GM19463 (cell line): ENCODE measurements around the gene ANK3.

ENCODE experiments used
- ATAC-seq: cut with Tn5 transposase; IDR thresholded peaks from one replicate; pipeline ENCODE4 v1.9.1; 2021; ENCODE audit warnings: mild to moderate bottlenecking, moderate library complexity; ENCODE audit not compliant: unreplicated experiment

ANK3 gene

DNA sequence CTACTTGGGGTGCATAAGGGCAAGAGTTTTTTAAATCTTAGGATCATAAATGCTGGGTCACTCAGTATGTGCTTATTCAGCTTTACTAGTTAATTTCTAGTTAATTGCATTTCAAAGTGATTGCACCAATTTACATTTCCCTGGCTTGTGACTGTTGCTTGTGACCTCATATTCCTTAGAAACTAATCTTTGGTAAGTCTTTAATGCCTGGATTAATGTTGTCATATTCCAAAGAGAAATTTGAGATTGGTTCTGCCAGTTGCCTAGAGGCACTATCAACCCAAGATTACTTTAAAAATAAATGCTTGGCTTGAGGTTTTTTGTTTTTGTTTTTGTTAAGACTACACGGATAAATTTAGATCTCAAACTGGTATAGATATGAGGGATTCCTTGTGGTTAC, 103.1 kb downstream of the ANK3 start:
- no peak for ATAC-seq

DNA sequence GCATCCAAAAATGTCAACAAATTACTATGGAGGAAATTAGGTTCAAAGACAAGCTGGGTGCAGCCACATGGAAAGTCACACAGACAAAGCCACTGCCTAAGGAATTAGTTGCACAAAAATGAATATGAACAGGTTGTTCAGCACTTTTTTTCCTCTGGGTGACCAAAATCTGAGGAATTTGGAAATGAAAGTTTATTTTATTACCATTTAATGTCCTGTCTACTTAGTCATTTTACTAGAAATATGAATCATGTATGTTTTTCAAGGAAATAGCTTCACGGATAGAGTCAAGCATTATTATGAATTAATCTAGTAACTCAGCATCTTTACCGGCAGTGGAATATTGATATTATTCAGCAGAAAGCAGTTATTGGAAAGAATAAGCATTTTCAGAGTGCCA, 106.3 kb downstream of the ANK3 start:
- ATAC-seq: no peak

- ATAC-seq: no peak
Observed at GRCh38 chr10:60282771-60283353, 106.8 kb downstream of the ANK3 start.

DNA sequence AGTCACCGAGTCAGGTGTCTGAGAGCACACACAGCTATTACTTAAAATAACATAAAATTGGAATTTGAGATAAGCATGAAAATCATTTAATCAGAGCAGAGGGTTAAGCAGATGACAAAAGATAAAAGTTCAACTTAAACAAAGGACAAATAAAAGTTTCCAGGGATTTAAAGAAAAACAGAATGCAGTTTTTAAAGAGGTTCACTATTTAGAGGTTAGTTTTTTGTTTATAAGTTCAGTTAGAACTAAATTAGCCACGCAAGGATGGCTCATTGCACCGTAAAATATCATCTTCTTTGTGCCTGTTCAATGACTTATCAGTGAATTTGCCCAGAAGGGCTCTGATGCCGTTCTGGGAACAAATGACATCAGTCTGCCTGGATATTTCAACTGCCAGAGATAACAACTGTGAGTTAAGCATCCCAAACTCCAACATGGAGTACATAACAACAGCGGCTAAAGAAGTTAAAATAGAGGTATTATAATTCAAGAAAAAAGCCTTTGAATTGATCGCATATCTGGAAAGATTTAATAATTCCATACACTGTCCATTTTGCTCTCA, 107.8 kb downstream of the ANK3 start:
- ATAC-seq: no peak

GRCh38 chr10:60281331-60281730, 108.3 kb downstream of the ANK3 start:
- no peak for ATAC-seq

DNA sequence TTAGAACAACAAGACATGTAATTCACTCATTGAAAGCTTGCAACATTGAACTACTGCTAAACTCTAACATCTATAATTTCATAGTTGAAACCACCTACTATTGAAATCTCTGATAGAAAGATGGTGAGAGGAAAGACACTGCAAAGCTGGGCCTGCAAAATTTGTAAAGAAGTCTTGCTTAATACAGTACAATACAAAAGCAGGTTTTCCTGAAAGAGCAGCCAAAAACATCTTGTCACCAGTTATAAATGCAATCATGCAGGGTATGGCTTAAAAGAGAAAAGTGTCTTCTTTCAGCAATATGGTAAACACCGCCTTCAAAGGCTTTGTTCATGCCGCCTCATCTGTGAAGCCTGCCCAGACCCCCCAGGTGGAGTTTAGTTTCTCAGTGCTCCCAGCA, 109.2 kb downstream of the ANK3 start:
- no peak for ATAC-seq

DNA sequence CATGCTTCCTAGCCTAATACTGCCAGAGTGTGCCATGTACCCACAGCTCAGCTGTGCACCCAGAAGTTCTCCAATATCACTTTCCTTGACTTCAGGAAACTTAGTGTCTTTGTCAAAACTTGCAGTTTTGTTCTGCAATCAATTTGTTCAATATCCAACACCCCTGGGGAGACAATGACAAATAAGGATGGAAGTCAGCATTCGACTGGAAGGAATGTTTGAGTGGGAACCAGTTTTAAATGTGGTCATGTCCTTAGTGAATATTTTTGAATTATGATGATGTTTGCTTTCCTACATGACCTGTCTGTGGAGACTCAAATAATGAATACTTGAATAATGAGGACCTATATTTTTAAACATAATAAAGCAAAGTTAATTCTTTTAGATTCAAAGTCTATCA, 112.0 kb downstream of the ANK3 start:
- ATAC-seq: no peak

DNA sequence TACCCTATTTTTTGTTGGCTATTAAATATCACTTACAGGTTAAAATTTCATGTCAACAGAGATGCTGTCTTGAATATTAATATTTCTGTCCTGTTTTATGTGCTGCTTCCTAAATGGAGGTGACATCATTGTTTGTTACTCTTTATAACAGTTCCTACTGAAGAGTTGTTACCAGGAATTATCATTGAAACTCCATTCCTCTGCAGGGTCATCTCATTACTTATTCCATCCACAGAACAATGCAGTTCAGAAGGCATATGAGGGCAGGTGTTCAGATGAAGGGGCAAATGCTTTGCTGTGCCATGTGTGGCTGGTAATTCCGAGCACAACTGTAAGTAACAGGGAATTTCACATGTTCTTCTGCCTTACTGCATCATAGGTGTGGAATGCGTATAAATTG, 113.4 kb downstream of the ANK3 start:
- no peak for ATAC-seq

GRCh38 chr10:60271319-60272040, 118.2 kb downstream of the ANK3 start:
- no peak for ATAC-seq

GRCh38 chr10:60270426-60270825, 119.2 kb downstream of the ANK3 start:
- ATAC-seq: no peak

- ATAC-seq: no peak
Observed at GRCh38 chr10:60267802-60268201, 121.9 kb downstream of the ANK3 start.

DNA sequence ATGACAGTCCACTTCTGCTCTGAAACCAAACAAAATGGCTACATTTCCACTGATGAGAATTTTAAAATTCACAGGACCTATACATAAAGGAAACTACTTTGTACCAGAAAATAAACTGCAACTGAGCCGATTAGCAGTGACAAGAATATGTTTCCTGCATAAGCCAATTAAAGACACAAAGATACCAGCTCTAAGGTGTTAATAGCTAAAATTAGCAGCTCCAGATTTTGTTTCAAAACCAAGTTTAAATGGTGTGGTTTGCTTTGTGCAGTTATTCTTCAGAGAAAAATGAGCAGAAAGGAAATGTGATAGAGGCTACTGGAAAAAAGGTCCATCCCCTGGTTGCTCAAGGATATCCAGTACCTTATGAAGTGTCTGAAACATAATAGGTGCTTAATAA, 123.2 kb downstream of the ANK3 start:
- no peak for ATAC-seq

DNA sequence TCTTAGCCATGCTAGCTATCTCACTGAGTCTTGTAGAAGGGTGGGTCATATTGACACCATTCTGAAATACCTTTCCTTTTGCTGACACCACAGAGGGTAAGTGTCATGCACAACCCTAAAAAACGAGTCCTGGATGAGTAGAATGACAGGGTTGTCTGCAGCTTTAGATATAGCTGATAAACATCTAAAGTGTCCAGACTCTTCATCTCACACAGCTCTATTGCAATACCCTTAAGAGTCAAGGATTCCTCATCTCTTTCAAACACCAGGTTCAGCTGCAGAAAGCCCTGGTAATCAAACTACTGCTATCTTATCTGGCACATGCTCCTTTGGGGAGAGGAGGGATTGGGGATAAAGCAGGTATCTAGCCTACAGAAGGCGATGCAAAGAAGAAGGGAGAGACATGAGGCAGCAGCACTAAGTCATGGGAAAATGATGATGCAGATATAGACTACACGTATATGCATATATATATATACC, 127.0 kb downstream of the ANK3 start:
- no peak for ATAC-seq

- no peak for ATAC-seq
Observed at GRCh38 chr10:60260321-60260720, 129.4 kb downstream of the ANK3 start.

DNA sequence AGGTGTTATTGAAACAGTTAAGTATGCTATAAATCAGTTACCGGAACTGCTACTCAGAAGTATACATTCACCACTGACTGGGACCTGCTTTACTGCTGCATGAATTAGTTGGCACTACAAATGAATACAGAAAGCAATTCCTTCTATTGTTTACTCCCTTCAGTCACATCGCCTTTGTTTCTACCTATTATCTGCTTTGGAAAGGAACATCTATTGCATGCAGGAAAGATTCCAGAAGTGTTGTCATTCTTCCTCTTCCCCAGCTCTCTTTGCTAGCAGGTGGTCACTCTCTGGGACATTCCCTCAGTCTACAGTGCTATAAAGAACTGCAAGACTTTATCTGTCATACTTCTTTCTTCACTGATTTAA, 131.3 kb downstream of the ANK3 start:
- ATAC-seq: no peak

- no peak for ATAC-seq
Observed at GRCh38 chr10:60257767-60258428, 131.8 kb downstream of the ANK3 start.

DNA sequence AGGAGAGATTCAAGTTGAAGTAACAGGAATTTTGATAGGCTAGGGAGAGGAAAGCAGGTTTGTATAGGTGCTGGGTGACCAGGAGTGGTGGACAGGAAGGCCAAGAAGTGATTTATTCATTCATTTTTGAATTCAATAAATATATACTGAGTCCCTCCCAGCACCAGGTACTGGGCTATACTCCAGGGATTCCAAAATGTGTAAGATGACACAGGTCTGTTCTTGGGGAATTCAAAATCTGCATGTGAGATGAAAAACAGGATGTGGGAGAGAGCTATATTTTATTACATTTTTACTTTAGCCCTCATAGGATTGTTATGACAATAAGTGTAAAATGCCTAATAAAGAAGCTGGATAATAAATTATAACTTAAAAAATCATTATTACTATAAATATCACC, 134.9 kb downstream of the ANK3 start:
- no peak for ATAC-seq

- no peak for ATAC-seq
Observed at GRCh38 chr10:60253484-60253883, 136.2 kb downstream of the ANK3 start.

DNA sequence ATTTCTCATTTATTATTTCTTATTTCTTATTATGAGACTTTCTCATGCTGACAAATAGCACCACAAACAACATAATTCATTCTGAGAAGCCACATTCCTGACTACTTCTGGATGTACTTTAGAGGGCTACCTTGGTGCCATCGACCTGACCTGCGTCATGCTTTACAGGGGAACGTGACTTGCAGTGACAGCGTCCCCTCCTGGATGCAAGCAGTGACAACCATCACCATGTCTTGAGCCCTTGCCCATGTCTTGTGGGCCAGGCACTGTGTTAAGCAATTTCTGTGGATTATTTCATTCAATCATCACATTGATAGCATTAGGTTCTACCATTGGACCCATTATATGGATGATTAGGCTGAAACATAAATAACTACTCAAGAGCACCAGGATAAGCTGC, 137.0 kb downstream of the ANK3 start:
- ATAC-seq: no peak

DNA sequence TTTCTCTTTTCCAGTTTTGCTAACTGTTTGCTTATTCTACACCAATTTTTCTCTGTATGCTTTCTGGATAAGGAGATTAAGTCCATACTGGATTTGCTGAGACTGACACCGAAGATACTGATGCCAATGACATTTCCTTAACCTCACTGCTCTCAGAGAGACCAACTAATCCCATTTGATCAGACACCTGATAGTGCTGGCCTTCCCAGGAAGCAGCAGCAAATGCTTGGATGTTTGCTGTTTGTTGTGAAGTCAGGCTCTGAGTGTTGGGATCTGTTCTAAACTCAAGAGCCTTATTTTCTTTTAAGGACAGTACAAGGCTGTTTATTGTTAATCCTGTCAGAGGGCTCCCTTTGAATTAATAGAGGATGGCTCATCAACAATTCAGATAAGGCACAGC, 143.3 kb downstream of the ANK3 start:
- no peak for ATAC-seq

GRCh38 chr10:60239228-60239627, 150.4 kb downstream of the ANK3 start:
- ATAC-seq: no peak

- no peak for ATAC-seq
Observed at GRCh38 chr10:60238759-60239100, 150.9 kb downstream of the ANK3 start.
